K562 (cell line): ENCODE results near the gene PDLIM7. TPM values are rescaled to one million over a fixed set of nuclear protein-coding genes. Genes with fewer than 3 reads are reported as not detected.

Source experiments
- ATAC-seq: fragments of 200-7000 bp; cut with Tn5 transposase; 3 replicates; pipeline ENCODE4 v1.9.1; 2020; ENCODE audit warnings: moderate library complexity
- BruUV-seq: library from RNA; stranded (reverse); fragments of 400-500 nt; replicated peaks from 2 replicates; lab custom pipeline; 2021; lab: Mats Ljungman, UMichigan
- CTCF ChIA-PET: fragments of 300-600 bp; formaldehyde crosslinking; extraction: SDS; loops from one replicate; lab custom pipeline; 2021; ENCODE audit warnings: low intra/inter-chr PET ratio; lab: Yijun Ruan, JAX
- POLR2A ChIA-PET: fragments of 300-600, 350-650 bp; sonication (Branson Sonifier 250); formaldehyde crosslinking; extraction: SDS; loops from one replicate; lab custom pipeline; 2021; ENCODE audit warnings: antibody characterized with exemption, inconsistent platforms; lab: Yijun Ruan, JAX
- DNase-seq, 4 experiments: peaks; one replicate each; pipeline versions ENCODE4 v3.0.0 to v3.0.0-alpha.2; 2011 to 2018; ENCODE audit warnings: low spot score in 3 of 4, mixed read lengths in 3 of 4; ENCODE audit errors: extremely low read depth in 1 of 4
- FAIRE-seq: peaks from 2 replicates; lab custom pipeline; 2011; peaks lifted over from hg19 to GRCh38; lab: Jason Lieb, UNC
- H2AFZ ChIP-seq: 2 replicates; pipeline ENCODE4 v1.6.0; 2011; ENCODE audit warnings: low read depth, low read length, control low read depth, inconsistent platforms
- H3K27ac ChIP-seq: fragments of 200-600 bp; 3 replicates; pipeline ENCODE4 v1.8.0; 2011; ENCODE audit warnings: low read depth, mild to moderate bottlenecking, control low read depth, inconsistent platforms, low read length, moderate library complexity, mixed read lengths; ENCODE audit errors: extremely low read depth
- H3K27me3 ChIP-seq, 2 experiments: fragments of 300-600 bp in 1 of 2; 2 replicates in 1 of 2; 3 replicates in 1 of 2; pipeline versions ENCODE4 v1.6.0 to v1.8.0; 2011; ENCODE audit warnings: inconsistent platforms in 2 of 2, low read length in 2 of 2, mild to moderate bottlenecking in 1 of 2, mixed read lengths in 1 of 2, moderate library complexity in 1 of 2; ENCODE audit not compliant: control insufficient read depth in 2 of 2, insufficient read depth in 2 of 2
- H3K36me3 ChIP-seq: fragments of 300-600 bp; 3 replicates; pipeline ENCODE4 v1.8.0; 2011; ENCODE audit warnings: mild to moderate bottlenecking, low read length, inconsistent platforms; ENCODE audit not compliant: control insufficient read depth, insufficient read depth
- H3K4me1 ChIP-seq, 2 experiments: fragments of 200-600 bp in 1 of 2; replicated peaks in 1 of 2; 2 replicates in 1 of 2; 3 replicates in 1 of 2; pipeline versions ENCODE4 v1.5.1 to v1.8.0; 2011; ENCODE audit warnings: inconsistent platforms in 2 of 2, low read length in 2 of 2, mild to moderate bottlenecking in 1 of 2, mixed read lengths in 1 of 2, moderate library complexity in 1 of 2; ENCODE audit not compliant: control insufficient read depth in 2 of 2, insufficient read depth in 2 of 2
- H3K4me2 ChIP-seq: 2 replicates; pipeline ENCODE4 v1.6.1; 2011; ENCODE audit warnings: low read length, control low read depth, inconsistent platforms, mixed read lengths; ENCODE audit not compliant: insufficient read depth
- H3K4me3 ChIP-seq: fragments of 200-600 bp; sonication (generic), shearing (Covaris generic); 2 replicates; pipeline ENCODE4 v1.5.1; 2016; ENCODE audit warnings: control low read depth, inconsistent platforms
- H3K79me2 ChIP-seq: fragments of 200-600 bp; 3 replicates; pipeline ENCODE4 v1.8.0; 2011; ENCODE audit warnings: low read length, inconsistent platforms; ENCODE audit not compliant: control insufficient read depth, insufficient read depth
- H3K9ac ChIP-seq, 2 experiments: 2 replicates each; pipeline versions ENCODE4 v1.6.0 to v1.6.1; 2011; ENCODE audit warnings: low read depth in 2 of 2, low read length in 2 of 2, control low read depth in 1 of 2, inconsistent platforms in 1 of 2, mild to moderate bottlenecking in 1 of 2, mixed read lengths in 1 of 2; ENCODE audit not compliant: insufficient read depth in 1 of 2
- H3K9me1 ChIP-seq: one replicate; pipeline ENCODE4 v1.6.0; 2011; ENCODE audit warnings: inconsistent platforms, mild to moderate bottlenecking, low read length, moderate library complexity; ENCODE audit not compliant: control insufficient read depth, insufficient read depth
- H3K9me3 ChIP-seq: replicated peaks from 2 replicates; pipeline ENCODE4 v1.5.1; 2011; ENCODE audit warnings: low read depth, low read length, inconsistent platforms; ENCODE audit not compliant: control insufficient read depth, insufficient read depth
- H4K20me1 ChIP-seq: replicated peaks from 2 replicates; pipeline ENCODE4 v1.6.1; 2011; ENCODE audit warnings: low read length, inconsistent platforms, mixed read lengths; ENCODE audit not compliant: control insufficient read depth, insufficient read depth
- C11orf30 ChIP-seq: fragments of 450-650 bp; IDR thresholded peaks from 2 replicates; pipeline ENCODE4 v1.6.1; 2016; ENCODE audit warnings: low read depth, mild to moderate bottlenecking
- CHCHD3 ChIP-seq: fragments of 250-450 bp; sonication (Bioruptor Pico); IDR thresholded peaks from 2 replicates; pipeline ENCODE4 v2.1.2; 2022; ENCODE audit warnings: mild to moderate bottlenecking
- MAFF ChIP-seq: IDR thresholded peaks from 2 replicates; pipeline ENCODE4 v1.6.1; 2012; ENCODE audit warnings: low read length, improper control_type of control experiment
- MAFG ChIP-seq: fragments of 450-650 bp; conservative IDR thresholded peaks from 2 replicates; pipeline ENCODE4 v1.6.1; 2016; ENCODE audit warnings: missing genetic modification characterization, missing compliant biosample characterization
- MAFK ChIP-seq: IDR thresholded peaks from 2 replicates; pipeline ENCODE4 v1.6.1; 2011; ENCODE audit warnings: low read length, improper control_type of control experiment
- ZNF316 ChIP-seq: fragments of 450-650 bp; IDR thresholded peaks from 2 replicates; pipeline ENCODE4 v1.6.1; 2016
- WGBS: fragments of 100-300 bp; shearing (Covaris generic); methylation state at CpG from one replicate; pipeline ENCODE4 v1.1.6; 2016; ENCODE audit warnings: low coverage, mixed read lengths; ENCODE audit not compliant: insufficient coverage; ENCODE audit errors: missing lambda C conversion rate; 5-methylcytosine and 5-hydroxymethylcytosine counted together
- in situ Hi-C: fragments of 300-500 bp; cut with MboI; formaldehyde crosslinking; loops from 4 replicates; pipeline ENCODE4 v1.15.0; 2018; ENCODE audit warnings: inconsistent platforms, mixed read lengths
- intact Hi-C: fragments of 100-400 bp; cut with micrococcal nuclease; formaldehyde crosslinking; loops from 2 replicates; pipeline ENCODE4 v1.14.2; 2022
- polyA plus RNA-seq, 8 experiments: library from polyadenylated mRNA; depleted of rRNA in 4 of 8; stranded (reverse) in 5 of 8; unstranded in 3 of 8; fragments of >200 nt; fragmentation: Nextera tagmentation in 2 of 8; fragmentation: Illumina TruSeq in 1 of 8; extraction: Ambion mirVana in 2 of 8; extraction: Trizol in 1 of 8; gene quantifications; 2 replicates each; pipeline versions ENCODE4 v1.2.1 to v1.2.3, GENCODE V29; 2011 to 2014; ENCODE audit warnings: inconsistent platforms in 1 of 8, missing spikeins in 1 of 8
- total RNA-seq, 7 experiments: library from RNA; depleted of rRNA in 6 of 7; stranded (reverse); fragments of >200 nt in 6 of 7; fragmentation: Illumina TruSeq in 2 of 7; extraction: Trizol in 2 of 7; gene quantifications; 2 replicates each; pipeline versions ENCODE4 v1.2.1 to v1.2.3, GENCODE V29; 2011 to 2021; ENCODE audit warnings: low replicate concordance in 1 of 7
- TF ChIP-seq, protein P1 (sequence below): sonication (generic); formaldehyde crosslinking; IDR thresholded peaks from 2 replicates; pipeline ENCODE4 v1.4.0; 2020; ENCODE audit warnings: mild to moderate bottlenecking, missing genetic modification reagents

PDLIM7 gene
- total and polyA plus RNA-seq, 9 of the 15 experiments (the other 6 are each of a cell fraction or from before 2014, with no cell fraction given): 2.1 to 124 (median 32.6) TPM

DNA sequence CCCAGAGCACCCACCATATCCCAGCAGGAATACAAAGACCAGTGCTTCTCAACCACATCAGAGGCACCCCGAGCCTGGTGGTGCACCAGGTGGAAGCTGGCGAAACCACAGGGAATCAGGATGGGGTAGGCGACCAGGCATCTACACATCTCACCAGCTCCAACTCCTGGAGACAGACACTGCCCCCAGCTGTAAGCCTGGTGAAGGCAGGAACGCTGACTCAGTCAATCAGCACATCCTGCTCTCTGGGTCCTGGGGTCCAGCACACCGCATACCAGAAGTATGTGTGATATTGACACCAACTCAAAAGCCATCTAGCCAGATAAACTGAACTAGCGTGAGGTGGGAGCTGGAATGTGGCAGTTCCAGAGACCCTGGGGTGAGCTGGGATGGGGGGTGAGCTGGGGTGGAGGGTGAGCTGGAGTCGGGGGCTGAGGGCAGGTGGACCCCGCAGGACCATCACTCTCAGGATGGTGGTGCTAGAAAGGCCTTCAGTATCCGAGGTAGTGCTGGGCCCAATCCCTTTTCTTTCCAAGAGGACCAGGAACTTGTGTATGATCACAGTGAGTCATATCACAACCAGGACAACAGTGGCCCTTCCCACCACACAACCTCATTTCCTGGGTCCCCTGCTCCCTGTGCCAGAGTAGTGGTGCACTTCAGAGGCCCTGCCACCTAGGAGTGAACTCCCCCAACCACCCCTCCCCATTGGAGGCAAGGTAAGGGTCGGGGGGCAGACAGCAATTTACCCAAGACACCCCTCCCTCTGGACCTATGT lies 26.5 kb downstream of the PDLIM7 start:
- peaks cover 36% of the 10 kb centered on the region for H3K79me2 ChIP-seq
- peak overlapping the region in 1 of 2 experiments; percentile 1; a peak in 1 of 4 replicates for H3K9ac ChIP-seq
- H3K9me3 ChIP-seq: no peaks in the 10 kb centered on the region
- intact Hi-C loops (no loop called here), in situ Hi-C loops (no loop called here)
- FAIRE-seq (no peak), ATAC-seq (no peak), DNase-seq (no peak)
- peaks cover 14 to 61% of the 10 kb centered on the region in 2 experiments for H3K4me1 ChIP-seq
- no peak overlapping the region for H3K4me2 ChIP-seq
- H2AFZ ChIP-seq: no peak overlapping the region
- H3K27me3 ChIP-seq: no peaks in the 10 kb centered on the region
- no peaks in the 10 kb centered on the region for H3K9me1 ChIP-seq
- peaks cover 47% of the 10 kb centered on the region; the same call in 2 of the 3 replicates for H3K36me3 ChIP-seq
- 94% methylated on average over 7 of the region's 10 CpGs for WGBS
- H3K4me3 ChIP-seq: no peak overlapping the region
- CTCF ChIA-PET: no interaction called here
- H4K20me1 ChIP-seq: no peaks in the 10 kb centered on the region; the same call in 1 of the 2 replicates
- POLR2A ChIA-PET: interaction anchor here (0.6 to 1.6 kb wide), 2 partner anchors 9 to 75 kb away, joined by 3 to 4 read pairs; no protein-coding TSS in a partner anchor
- peak; percentile 11; the same call in 1 of the 2 replicates for TF ChIP-seq MAFK
- TF ChIP-seq C11orf30: peak; percentile 63
- TF ChIP-seq MAFF: peak; percentile 24; the same call in 1 of the 2 replicates
- TF ChIP-seq, protein P1, sequence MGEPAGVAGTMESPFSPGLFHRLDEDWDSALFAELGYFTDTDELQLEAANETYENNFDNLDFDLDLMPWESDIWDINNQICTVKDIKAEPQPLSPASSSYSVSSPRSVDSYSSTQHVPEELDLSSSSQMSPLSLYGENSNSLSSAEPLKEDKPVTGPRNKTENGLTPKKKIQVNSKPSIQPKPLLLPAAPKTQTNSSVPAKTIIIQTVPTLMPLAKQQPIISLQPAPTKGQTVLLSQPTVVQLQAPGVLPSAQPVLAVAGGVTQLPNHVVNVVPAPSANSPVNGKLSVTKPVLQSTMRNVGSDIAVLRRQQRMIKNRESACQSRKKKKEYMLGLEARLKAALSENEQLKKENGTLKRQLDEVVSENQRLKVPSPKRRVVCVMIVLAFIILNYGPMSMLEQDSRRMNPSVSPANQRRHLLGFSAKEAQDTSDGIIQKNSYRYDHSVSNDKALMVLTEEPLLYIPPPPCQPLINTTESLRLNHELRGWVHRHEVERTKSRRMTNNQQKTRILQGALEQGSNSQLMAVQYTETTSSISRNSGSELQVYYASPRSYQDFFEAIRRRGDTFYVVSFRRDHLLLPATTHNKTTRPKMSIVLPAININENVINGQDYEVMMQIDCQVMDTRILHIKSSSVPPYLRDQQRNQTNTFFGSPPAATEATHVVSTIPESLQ (CRISPR knock-in tag): no peak
- peak; percentile 85 for TF ChIP-seq ZNF316
- peak; percentile 15; the same call in 1 of the 2 replicates for TF ChIP-seq MAFG
- no peak for TF ChIP-seq CHCHD3
- no peak overlapping the region for H3K27ac ChIP-seq
- BruUV-seq: no TSS peak
